HUES64 (cell line): ENCODE data around the gene MTHFD2.
"Not testable (repeated sequence)": the region's sequence is repeated elsewhere in the genome, so short reads cannot be mapped to it uniquely, and the experiment has no call there.

ENCODE experiments used
- H3K27ac ChIP-seq: 2 replicates; pipeline ENCODE4 v1.7.0; 2013; ENCODE audit warnings: low read depth, low read length, inconsistent platforms
- H3K27me3 ChIP-seq: 2 replicates; pipeline ENCODE4 v1.6.1; 2013; ENCODE audit warnings: mild to moderate bottlenecking, low read length; ENCODE audit not compliant: insufficient read depth
- H3K36me3 ChIP-seq: 2 replicates; pipeline ENCODE4 v1.6.1; 2013; ENCODE audit warnings: mild to moderate bottlenecking, low read length; ENCODE audit not compliant: insufficient read depth
- H3K4me1 ChIP-seq: 2 replicates; pipeline ENCODE4 v1.6.1; 2013; ENCODE audit warnings: mild to moderate bottlenecking, low read length, moderate library complexity; ENCODE audit not compliant: insufficient read depth
- H3K4me3 ChIP-seq: 2 replicates; pipeline ENCODE4 v1.5.1; 2013; ENCODE audit warnings: mild to moderate bottlenecking, low read length, moderate library complexity
- H3K9ac ChIP-seq: 2 replicates; pipeline ENCODE4 v1.6.1; 2013; ENCODE audit warnings: mild to moderate bottlenecking, low read depth, low read length
- H3K9me3 ChIP-seq: 2 replicates; pipeline ENCODE4 v1.6.1; 2013; ENCODE audit warnings: low read depth, low read length; ENCODE audit not compliant: insufficient read depth
- WGBS: fragments of 150-250, 120-280 bp; methylation state at CpG from one replicate; pipeline ENCODE4 v1.1.7; 2013; ENCODE audit warnings: missing lambda C conversion rate; 5-methylcytosine and 5-hydroxymethylcytosine counted together

The MTHFD2 gene

GRCh38 chr2:74215771-74216170, 17.4 kb downstream of the MTHFD2 start:
- H3K27ac ChIP-seq, H3K4me1 ChIP-seq, H3K4me3 ChIP-seq, H3K9me3 ChIP-seq, H3K9ac ChIP-seq, H3K27me3 ChIP-seq: not testable (repeated sequence)
- 97% methylated on average over 6 of the region's 6 CpGs for WGBS
- H3K36me3 ChIP-seq = peaks cover 91% of the 10 kb centered on the region

GRCh38 chr2:74216642-74217041, 18.2 kb downstream of the MTHFD2 start:
- 97% methylated on average over 2 of the region's 2 CpGs for WGBS

DNA sequence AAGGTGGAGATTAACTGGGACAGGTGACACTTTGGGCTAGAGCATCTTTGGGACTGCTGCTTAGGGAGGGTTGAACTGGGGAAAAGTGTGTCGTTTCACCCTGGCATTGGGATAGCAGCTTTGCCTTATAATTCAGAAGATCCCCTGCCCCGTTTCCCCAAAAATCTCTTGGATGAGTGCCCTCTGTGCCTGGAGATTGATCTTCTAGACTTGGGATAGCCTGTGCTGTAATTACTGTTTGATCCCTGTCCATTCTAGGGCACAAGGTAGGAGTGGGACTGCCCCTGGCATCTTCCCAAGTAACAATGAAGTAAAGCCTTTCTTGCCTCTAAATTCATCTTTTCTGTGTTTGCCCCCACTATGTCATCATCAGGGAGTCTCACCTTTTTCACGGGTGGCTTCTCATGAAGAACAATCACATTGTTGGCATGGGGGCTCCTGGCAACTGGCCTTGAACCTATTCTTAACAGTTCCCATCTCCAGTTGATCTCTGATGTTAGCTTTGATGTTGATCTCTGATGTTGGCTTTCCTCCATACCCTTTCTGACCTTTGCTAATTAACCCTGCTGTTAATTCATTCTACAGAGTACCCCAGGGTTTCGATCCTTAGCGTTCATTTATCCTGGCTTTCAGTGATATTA, 21.6 kb downstream of the MTHFD2 start:
- Histone ChIP-seq H3K9me3 (no peaks in the 10 kb centered on the region), H3K27ac (no peak overlapping the region), H3K9ac (no peak overlapping the region), H3K4me1 (no peaks in the 10 kb centered on the region), H3K27me3 (no peaks in the 10 kb centered on the region), H3K4me3 (no peak overlapping the region), H3K36me3 (peaks cover 50% of the 10 kb centered on the region)
- 94% methylated on average over 5 of the region's 5 CpGs for WGBS

More at GRCh38 chr2:74216642-74217041, 18.2 kb downstream of the MTHFD2 start:
- Histone ChIP-seq H3K27ac (no peak overlapping the region), H3K9ac (no peak overlapping the region), H3K9me3 (no peaks in the 10 kb centered on the region), H3K27me3 (no peaks in the 10 kb centered on the region), H3K4me1 (no peaks in the 10 kb centered on the region), H3K4me3 (no peak overlapping the region), H3K36me3 (peaks cover 82% of the 10 kb centered on the region)

GRCh38 chr2:74221091-74221490, 22.7 kb downstream of the MTHFD2 start:
- Histone ChIP-seq H3K4me3 (no peak overlapping the region), H3K9me3 (no peaks in the 10 kb centered on the region), H3K9ac (no peak overlapping the region), H3K27me3 (no peaks in the 10 kb centered on the region), H3K36me3 (peaks cover 40% of the 10 kb centered on the region), H3K4me1 (no peaks in the 10 kb centered on the region), H3K27ac (no peak overlapping the region; the same call in 1 of the 2 replicates)
- 97% methylated on average over 5 of the region's 6 CpGs for WGBS

GRCh38 chr2:74221604-74222299, 23.3 kb downstream of the MTHFD2 start:
- Histone ChIP-seq H3K4me3 (no peak overlapping the region), H3K36me3 (peaks cover 34% of the 10 kb centered on the region), H3K27ac (no peak overlapping the region; the same call in 1 of the 2 replicates), H3K4me1 (no peaks in the 10 kb centered on the region), H3K9me3 (no peaks in the 10 kb centered on the region), H3K9ac (no peak overlapping the region), H3K27me3 (no peaks in the 10 kb centered on the region)
- 95% methylated on average over 6 of the region's 6 CpGs for WGBS

DNA sequence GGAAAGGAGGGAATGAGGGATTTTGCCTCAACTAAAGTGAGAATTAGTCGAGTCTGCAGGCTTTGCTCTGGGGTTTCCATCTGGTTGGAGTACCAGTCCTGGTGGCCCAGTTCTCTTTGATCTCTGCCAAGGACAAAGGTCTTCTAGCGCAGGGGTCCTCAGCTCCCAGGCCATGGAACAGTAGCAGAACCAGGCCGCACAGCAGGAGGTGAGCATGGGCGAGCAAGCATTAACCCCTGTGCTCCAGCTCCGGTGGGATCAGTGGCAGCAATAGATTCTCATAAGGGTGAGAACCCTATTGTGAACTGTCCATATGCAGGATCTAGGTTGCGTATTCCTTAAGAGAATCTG, 23.9 kb downstream of the MTHFD2 start:
- no peaks in the 10 kb centered on the region for H3K4me1 ChIP-seq
- H3K27me3 ChIP-seq = no peaks in the 10 kb centered on the region
- no peak overlapping the region for H3K4me3 ChIP-seq
- H3K9me3 ChIP-seq = no peaks in the 10 kb centered on the region
- 92% methylated on average over 6 of the region's 6 CpGs for WGBS
- no peak overlapping the region for H3K9ac ChIP-seq
- H3K36me3 ChIP-seq = peaks cover 28% of the 10 kb centered on the region
- H3K27ac ChIP-seq = no peak overlapping the region

DNA sequence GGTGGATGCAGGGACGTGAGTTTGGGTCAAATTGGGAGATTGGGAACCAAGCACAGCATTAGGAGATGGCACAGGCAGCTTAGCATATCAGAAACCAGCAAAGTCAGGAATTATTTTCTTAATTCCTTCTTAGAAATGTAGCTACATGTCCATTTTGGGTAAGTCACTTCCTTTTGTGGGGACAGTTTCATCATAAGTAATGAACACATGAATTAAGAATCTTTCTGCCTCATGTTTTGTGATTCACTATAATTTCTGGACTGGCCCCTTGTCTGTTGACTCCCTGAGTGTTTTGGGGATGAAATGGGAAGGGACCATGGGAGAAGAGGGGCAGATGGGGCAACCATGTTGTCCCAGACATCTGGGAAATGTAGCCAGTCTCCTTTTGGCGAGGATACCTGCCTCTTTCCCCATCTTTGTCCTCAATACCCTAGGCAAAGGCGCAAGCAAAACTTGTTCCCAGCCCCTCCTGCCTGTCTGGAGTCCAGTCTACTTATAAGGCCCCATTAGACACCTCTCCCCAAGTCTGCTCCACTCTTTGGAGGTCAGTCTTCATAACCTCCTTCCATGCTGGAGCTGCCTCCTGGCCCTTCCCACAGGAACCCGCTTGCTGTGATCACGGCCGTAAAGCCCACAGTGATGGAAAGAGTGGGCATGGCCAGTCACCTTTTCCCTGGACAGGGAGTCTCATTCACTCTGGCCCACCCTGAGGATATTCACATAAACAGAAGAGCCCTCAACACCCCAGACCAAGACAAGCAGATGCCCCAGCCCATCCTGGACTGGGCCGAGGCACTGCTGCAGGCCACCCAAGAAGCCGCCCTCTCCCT, 25.7 kb downstream of the MTHFD2 start:
- no peak overlapping the region for H3K27ac ChIP-seq
- peaks cover 11% of the 10 kb centered on the region for H3K36me3 ChIP-seq
- no peaks in the 10 kb centered on the region for H3K9me3 ChIP-seq
- no peaks in the 10 kb centered on the region for H3K4me1 ChIP-seq
- no peak overlapping the region for H3K4me3 ChIP-seq
- WGBS = 92% methylated on average over 8 of the region's 8 CpGs
- H3K9ac ChIP-seq = no peak overlapping the region
- H3K27me3 ChIP-seq = no peaks in the 10 kb centered on the region

- Histone ChIP-seq H3K4me1 (no peaks in the 10 kb centered on the region), H3K27ac (no peak overlapping the region), H3K9ac (no peak overlapping the region), H3K36me3 (no peaks in the 10 kb centered on the region), H3K27me3 (no peaks in the 10 kb centered on the region), H3K9me3 (no peaks in the 10 kb centered on the region), H3K4me3 (no peak overlapping the region)
- 87% methylated on average over 4 of the region's 4 CpGs for WGBS
Measured at GRCh38 chr2:74225698-74226459, 27.5 kb downstream of the MTHFD2 start.

DNA sequence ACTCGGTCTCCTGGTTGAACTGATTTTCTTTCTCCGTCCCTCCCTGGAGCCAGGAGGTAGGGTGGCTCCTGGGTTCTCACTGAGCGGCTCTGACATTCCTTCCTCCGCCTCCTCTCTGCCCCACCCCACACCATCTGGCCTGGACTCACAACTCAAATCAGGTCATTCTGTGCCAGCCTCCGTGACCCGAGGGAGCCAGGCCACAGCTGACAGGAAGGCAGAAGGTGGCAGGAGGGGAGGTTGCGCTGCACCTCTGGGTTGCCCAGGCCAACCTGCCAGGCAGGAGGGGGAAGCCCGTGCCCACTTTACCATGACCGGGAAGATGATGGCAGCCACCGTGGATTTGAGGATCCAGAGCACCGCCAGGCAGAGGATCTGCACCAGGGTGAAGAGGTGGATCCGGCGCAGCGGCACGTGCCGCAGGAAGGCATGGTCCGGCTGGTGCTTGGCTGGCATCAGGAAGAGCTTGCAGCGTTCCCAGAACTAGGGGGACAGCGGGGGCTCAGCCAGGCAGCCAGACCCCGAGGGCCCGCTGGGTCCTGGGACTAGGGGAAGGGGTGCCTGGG, 28.3 kb downstream of the MTHFD2 start:
- Histone ChIP-seq H3K27me3 (no peaks in the 10 kb centered on the region), H3K36me3 (no peaks in the 10 kb centered on the region), H3K9ac (no peak overlapping the region), H3K9me3 (no peaks in the 10 kb centered on the region), H3K27ac (no peak overlapping the region), H3K4me1 (no peaks in the 10 kb centered on the region), H3K4me3 (no peak overlapping the region)
- WGBS = 89% methylated on average over 21 of the region's 21 CpGs

- no peak overlapping the region for H3K4me3 ChIP-seq
- WGBS = 79% methylated on average over 5 of the region's 5 CpGs
Measured at GRCh38 chr2:74227646-74228045, 29.2 kb downstream of the MTHFD2 start.

More at GRCh38 chr2:74227646-74228045, 29.2 kb downstream of the MTHFD2 start:
- no peak overlapping the region for H3K27ac ChIP-seq
- no peak overlapping the region for H3K9ac ChIP-seq
- no peaks in the 10 kb centered on the region for H3K4me1 ChIP-seq
- no peaks in the 10 kb centered on the region for H3K27me3 ChIP-seq
- H3K9me3 ChIP-seq = no peaks in the 10 kb centered on the region
- no peaks in the 10 kb centered on the region for H3K36me3 ChIP-seq
